K562 (cell line): ENCODE results near the gene KLHL33.

Experiments
- ATF2 ChIP-seq: sonication (generic); formaldehyde crosslinking; IDR thresholded peaks from 2 replicates; pipeline ENCODE4 v1.8.1; 2022; ENCODE audit warnings: missing genetic modification reagents
- CTCF ChIP-seq, 3 experiments: IDR thresholded peaks in 2 of 3; conservative IDR thresholded peaks in 1 of 3; 2 replicates each; pipeline ENCODE4 v1.5.1; 2011 to 2012; ENCODE audit warnings: low read length in 3 of 3, mild to moderate bottlenecking in 3 of 3, control low read depth in 2 of 3, improper control_type of control experiment in 1 of 3, inconsistent platforms in 1 of 3, low read depth in 1 of 3, mixed read lengths in 1 of 3, moderate library complexity in 1 of 3; ENCODE audit not compliant: insufficient read depth in 2 of 3
- E2F6 ChIP-seq, 2 experiments: IDR thresholded peaks; 2 replicates each; pipeline ENCODE4 v1.6.1; 2011; ENCODE audit warnings: borderline replicate concordance in 1 of 2, control low read depth in 1 of 2, low read depth in 1 of 2, low read length in 1 of 2, mild to moderate bottlenecking in 1 of 2, mixed read lengths in 1 of 2, moderate library complexity in 1 of 2; ENCODE audit not compliant: insufficient read depth in 1 of 2, insufficient read length in 1 of 2, poor library complexity in 1 of 2, severe bottlenecking in 1 of 2; ENCODE audit errors: extremely low read depth in 1 of 2
- ELK1 ChIP-seq: sonication (generic); formaldehyde crosslinking; IDR thresholded peaks from 2 replicates; pipeline ENCODE4 v1.8.1; 2022; ENCODE audit warnings: missing genetic modification reagents
- FOXJ3 ChIP-seq: sonication (generic); formaldehyde crosslinking; IDR thresholded peaks from 2 replicates; pipeline ENCODE4 v1.4.0; 2020; ENCODE audit warnings: mild to moderate bottlenecking, missing genetic modification reagents
- FOXP1 ChIP-seq: sonication (generic); formaldehyde crosslinking; IDR thresholded peaks from 2 replicates; pipeline ENCODE4 v1.8.0; 2022; ENCODE audit warnings: mild to moderate bottlenecking, missing genetic modification reagents
- HMGXB4 ChIP-seq: sonication (generic); formaldehyde crosslinking; IDR thresholded peaks from 2 replicates; pipeline ENCODE4 v1.8.1; 2023; ENCODE audit warnings: mild to moderate bottlenecking, missing genetic modification reagents
- RFX5 ChIP-seq: IDR thresholded peaks from 2 replicates; pipeline ENCODE4 v1.6.1; 2011; ENCODE audit warnings: low read depth, mild to moderate bottlenecking, improper control_type of control experiment, low read length
- SIN3B ChIP-seq: fragments of 450-650 bp; IDR thresholded peaks from 2 replicates; pipeline ENCODE4 v1.6.1; 2017; ENCODE audit warnings: low read depth, mild to moderate bottlenecking, moderate library complexity
- SMAD1 ChIP-seq: fragments of 150-350 bp; IDR thresholded peaks from 2 replicates; pipeline ENCODE4 v1.6.1; 2014; ENCODE audit warnings: low read length, low read depth; ENCODE audit not compliant: partially characterized antibody
- TBP ChIP-seq: optimal IDR thresholded peaks from 2 replicates; pipeline ENCODE3; 2011; ENCODE audit warnings: low read depth, low read length, improper control_type of control experiment
- YY1 ChIP-seq, 3 experiments: IDR thresholded peaks; 2 replicates each; pipeline ENCODE4 v1.6.1; 2011; ENCODE audit warnings: low read length in 2 of 3, mild to moderate bottlenecking in 2 of 3, moderate library complexity in 2 of 3, borderline replicate concordance in 1 of 3, control low read depth in 1 of 3, low read depth in 1 of 3; ENCODE audit not compliant: insufficient read depth in 3 of 3, insufficient replicate concordance in 2 of 3, control insufficient read depth in 1 of 3, insufficient read length in 1 of 3; ENCODE audit errors: extremely low read depth in 1 of 3
- ZNF274 ChIP-seq: IDR thresholded peaks from 2 replicates; pipeline ENCODE4 v1.6.1; 2011; ENCODE audit warnings: low read depth, mild to moderate bottlenecking, low read length, moderate library complexity, borderline replicate concordance

- TF ChIP-seq CTCF (IDR thresholded peaks at IDR 0.05 in 2 of 3, conservative IDR thresholded peaks at IDR 0.05 in 1 of 3; ENCODE audit: insufficient read depth in 2 of 3, low read depth in 1 of 3, low read length in 3 of 3), result no peak
- no peak for TF ChIP-seq TBP
- no peak for TF ChIP-seq SIN3B
- no peak for TF ChIP-seq ELK1 (CRISPR knock-in tag)
- no peak for TF ChIP-seq SMAD1
- TF ChIP-seq E2F6 (IDR thresholded peaks at IDR 0.05; ENCODE audit: borderline replicate concordance in 1 of 2, extremely low read depth in 1 of 2, insufficient read depth in 1 of 2, insufficient read length in 1 of 2, low read depth in 1 of 2, low read length in 1 of 2, poor library complexity in 1 of 2, severe bottlenecking in 1 of 2), result no peak
- TF ChIP-seq FOXJ3 (CRISPR knock-in tag), result no peak
- TF ChIP-seq RFX5, result no peak
- TF ChIP-seq HMGXB4 (CRISPR knock-in tag), result no peak
- no peak for TF ChIP-seq ATF2
- TF ChIP-seq ZNF274, result no peak
- no peak for TF ChIP-seq YY1 (IDR thresholded peaks at IDR 0.05; ENCODE audit: borderline replicate concordance in 1 of 3, control insufficient read depth in 1 of 3, extremely low read depth in 1 of 3, insufficient read depth in 3 of 3, insufficient read length in 1 of 3, insufficient replicate concordance in 2 of 3, low read depth in 1 of 3, low read length in 2 of 3)
- no peak for TF ChIP-seq FOXP1 (CRISPR knock-in tag)
Observed at GRCh38 chr14:20436363-20436755, 393 bp upstream of the KLHL33 start.
